ENCODE results near the gene KCNQ1.

The KCNQ1 gene

DNA sequence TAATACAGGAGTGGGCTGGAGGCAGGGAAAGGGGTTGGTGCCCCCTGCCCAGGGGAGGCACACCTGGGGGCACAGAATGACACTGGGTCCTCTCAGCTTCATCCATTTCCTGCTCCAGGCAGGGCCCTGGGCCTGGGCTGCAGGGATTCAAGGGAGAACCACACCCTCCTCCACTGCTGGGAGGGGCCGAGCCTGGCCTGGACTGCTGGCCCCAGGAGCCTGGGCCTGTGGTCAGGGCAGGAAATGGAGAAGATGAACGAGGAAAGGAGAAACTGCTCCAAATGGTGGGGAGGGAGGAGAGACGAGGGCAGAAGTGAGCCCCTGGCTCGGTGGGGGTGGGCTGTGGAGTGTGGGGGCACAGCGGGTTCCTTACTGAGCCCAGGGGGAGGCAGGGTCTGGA lies 293.1 kb downstream of the KCNQ1 start:
- H3K27me3 ChIP-seq (ENCODE audit: insufficient read depth, low read depth, severe bottlenecking) = no peaks in the 10 kb centered on the region
- no peak overlapping the region for H3K4me3 ChIP-seq (ENCODE audit: low read depth, low read length)
- no peaks in the 10 kb centered on the region for H3K36me3 ChIP-seq
- TF ChIP-seq, protein P1, sequence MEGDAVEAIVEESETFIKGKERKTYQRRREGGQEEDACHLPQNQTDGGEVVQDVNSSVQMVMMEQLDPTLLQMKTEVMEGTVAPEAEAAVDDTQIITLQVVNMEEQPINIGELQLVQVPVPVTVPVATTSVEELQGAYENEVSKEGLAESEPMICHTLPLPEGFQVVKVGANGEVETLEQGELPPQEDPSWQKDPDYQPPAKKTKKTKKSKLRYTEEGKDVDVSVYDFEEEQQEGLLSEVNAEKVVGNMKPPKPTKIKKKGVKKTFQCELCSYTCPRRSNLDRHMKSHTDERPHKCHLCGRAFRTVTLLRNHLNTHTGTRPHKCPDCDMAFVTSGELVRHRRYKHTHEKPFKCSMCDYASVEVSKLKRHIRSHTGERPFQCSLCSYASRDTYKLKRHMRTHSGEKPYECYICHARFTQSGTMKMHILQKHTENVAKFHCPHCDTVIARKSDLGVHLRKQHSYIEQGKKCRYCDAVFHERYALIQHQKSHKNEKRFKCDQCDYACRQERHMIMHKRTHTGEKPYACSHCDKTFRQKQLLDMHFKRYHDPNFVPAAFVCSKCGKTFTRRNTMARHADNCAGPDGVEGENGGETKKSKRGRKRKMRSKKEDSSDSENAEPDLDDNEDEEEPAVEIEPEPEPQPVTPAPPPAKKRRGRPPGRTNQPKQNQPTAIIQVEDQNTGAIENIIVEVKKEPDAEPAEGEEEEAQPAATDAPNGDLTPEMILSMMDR (IDR thresholded peaks at IDR 0.05; ENCODE audit: low read depth, low read length) = no peak
- no peak for DNase-seq
- H3K9me3 ChIP-seq (ENCODE audit: severe bottlenecking) = no peaks in the 10 kb centered on the region
- no peak overlapping the region for H3K27ac ChIP-seq

DNA sequence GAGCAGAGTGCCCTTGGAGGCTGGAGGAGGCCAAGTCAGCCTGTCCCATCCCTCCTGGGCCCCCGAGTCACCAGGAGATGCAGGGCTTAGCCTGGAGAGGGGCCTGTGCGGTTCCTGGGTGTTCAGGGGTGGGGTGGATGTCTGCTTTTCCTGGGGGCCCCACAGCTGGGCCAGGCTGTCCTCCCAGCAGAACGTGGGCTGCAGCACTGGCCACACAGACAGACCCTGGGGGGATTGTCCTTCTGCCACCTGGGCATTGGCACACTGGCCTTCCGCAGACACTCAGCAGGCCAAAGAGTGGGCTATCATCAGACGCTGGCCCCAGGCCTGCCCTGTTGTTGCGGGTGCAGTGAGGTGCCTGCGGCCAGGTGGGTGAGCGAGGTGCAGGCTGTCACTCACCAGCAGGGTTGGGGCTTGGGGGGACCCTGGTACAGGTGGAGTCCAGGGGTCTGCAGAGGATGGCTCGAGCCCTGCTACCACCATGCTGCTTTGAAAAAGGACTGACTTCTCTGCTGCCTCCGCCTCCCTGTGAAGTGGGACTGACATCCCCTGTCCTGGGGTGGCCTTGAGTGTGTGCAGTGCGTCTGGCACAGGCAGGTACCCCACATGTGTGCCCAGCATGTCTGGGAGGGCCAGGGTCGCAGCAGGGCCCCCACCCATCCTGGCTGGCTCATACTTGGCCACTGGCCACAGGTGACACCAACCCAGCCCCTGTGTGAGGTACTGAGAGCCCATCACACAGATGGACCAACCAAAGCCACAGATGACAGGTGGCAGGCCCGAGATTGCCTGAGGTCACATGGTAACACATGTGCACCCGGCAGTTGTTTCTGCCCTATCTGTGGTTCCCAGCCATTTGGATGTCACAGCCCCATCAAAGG lies 294.0 kb downstream of the KCNQ1 start:
- Histone ChIP-seq H3K36me3 (no peaks in the 10 kb centered on the region), H3K9me3 (ENCODE audit: severe bottlenecking) (no peaks in the 10 kb centered on the region), H3K4me3 (ENCODE audit: low read depth, low read length) (no peak overlapping the region), H3K27me3 (ENCODE audit: insufficient read depth, low read depth, severe bottlenecking) (no peaks in the 10 kb centered on the region), H3K27ac (no peak overlapping the region)
- DNase-seq = no peak
- TF ChIP-seq, protein P1 (IDR thresholded peaks at IDR 0.05; ENCODE audit: low read depth, low read length) = no peak

GRCh38 chr11:2739531-2740274 lies 294.9 kb downstream of the KCNQ1 start:
- H3K4me3 ChIP-seq (ENCODE audit: low read depth, low read length) = no peak overlapping the region
- DNase-seq = no peak
- TF ChIP-seq, protein P1 (IDR thresholded peaks at IDR 0.05; ENCODE audit: low read depth, low read length) = no peak
- no peaks in the 10 kb centered on the region for H3K9me3 ChIP-seq (ENCODE audit: severe bottlenecking)
- H3K27me3 ChIP-seq (ENCODE audit: insufficient read depth, low read depth, severe bottlenecking) = no peaks in the 10 kb centered on the region
- H3K27ac ChIP-seq = no peak overlapping the region
- no peaks in the 10 kb centered on the region for H3K36me3 ChIP-seq

DNA sequence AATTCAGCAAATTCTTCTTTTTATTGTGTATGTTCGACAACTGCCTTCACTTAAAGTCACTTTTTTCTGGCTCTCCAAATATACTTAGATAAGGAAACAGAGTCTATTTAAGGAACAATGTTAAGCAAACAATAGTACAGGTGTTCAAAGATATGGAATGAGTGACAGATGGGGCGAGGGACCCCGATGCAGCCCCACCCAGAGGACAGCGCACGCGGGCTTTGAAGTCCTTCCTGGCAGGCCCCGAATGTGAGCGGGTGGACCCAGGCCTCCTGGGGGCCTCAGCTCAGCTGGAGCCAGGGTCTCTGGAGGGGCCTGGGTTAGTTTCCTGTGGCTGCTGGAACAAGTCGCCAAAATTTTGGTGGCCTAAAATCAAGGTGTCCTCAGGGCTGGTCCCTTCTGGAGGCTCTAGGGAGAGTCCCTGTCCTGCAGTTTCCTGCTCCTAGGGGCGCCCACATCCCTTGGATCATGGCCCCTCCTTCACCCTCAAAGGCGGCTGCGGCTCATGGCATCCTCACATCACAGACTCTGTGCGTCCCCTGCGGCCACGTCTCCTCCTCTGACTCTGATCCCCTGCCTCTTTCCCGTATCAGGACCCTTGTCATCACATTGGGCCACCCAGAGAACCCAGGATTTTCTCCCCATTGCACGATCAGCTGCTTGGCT lies 295.6 kb downstream of the KCNQ1 start:
- no peaks in the 10 kb centered on the region for H3K27me3 ChIP-seq (ENCODE audit: insufficient read depth, low read depth, severe bottlenecking)
- no peak overlapping the region for H3K4me3 ChIP-seq (ENCODE audit: low read depth, low read length)
- no peaks in the 10 kb centered on the region for H3K36me3 ChIP-seq
- H3K9me3 ChIP-seq (ENCODE audit: severe bottlenecking) = no peaks in the 10 kb centered on the region
- no peak overlapping the region for H3K27ac ChIP-seq
- TF ChIP-seq, protein P1 (IDR thresholded peaks at IDR 0.05; ENCODE audit: low read depth, low read length) = no peak
- no peak for DNase-seq

GRCh38 chr11:2741006-2741376 lies 296.2 kb downstream of the KCNQ1 start:
- Histone ChIP-seq H3K27me3 (ENCODE audit: insufficient read depth, low read depth, severe bottlenecking) (no peaks in the 10 kb centered on the region), H3K9me3 (ENCODE audit: severe bottlenecking) (no peaks in the 10 kb centered on the region), H3K4me3 (ENCODE audit: low read depth, low read length) (no peak overlapping the region), H3K27ac (no peak overlapping the region), H3K36me3 (no peaks in the 10 kb centered on the region)
- TF ChIP-seq, protein P1 (IDR thresholded peaks at IDR 0.05; ENCODE audit: low read depth, low read length) = no peak
- no peak for DNase-seq
